HEK293T (cell line): ENCODE measurements around the gene SLC26A8.
"Not testable (repeated sequence)": the region's sequence is repeated elsewhere in the genome, so short reads cannot be mapped to it uniquely, and the experiment has no call there.

Source experiments
- CTCF ChIA-PET: fragments of 350-600 bp; formaldehyde crosslinking; extraction: SDS; loops from one replicate; lab custom pipeline; 2021; ENCODE audit warnings: antibody characterized with exemption, inconsistent platforms; lab: Yijun Ruan, JAX
- POLR2A ChIA-PET: fragments of 350-600 bp; formaldehyde crosslinking; extraction: SDS; loops from one replicate; lab custom pipeline; 2020; ENCODE audit warnings: antibody characterized with exemption, inconsistent platforms; lab: Yijun Ruan, JAX
- DNase-seq: peaks from one replicate; pipeline ENCODE4 v3.0.0; 2012; ENCODE audit warnings: mixed read lengths; ENCODE audit errors: extremely low spot score
- ARNT ChIP-seq: fragments of 450-650 bp; IDR thresholded peaks from 2 replicates; pipeline ENCODE4 v1.6.1; 2017; ENCODE audit warnings: mild to moderate bottlenecking
- BHLHE40 ChIP-seq: fragments of 450-650 bp; IDR thresholded peaks from 2 replicates; pipeline ENCODE4 v1.6.1; 2016; ENCODE audit warnings: mild to moderate bottlenecking, moderate library complexity, borderline replicate concordance
- CTBP1 ChIP-seq: fragments of 450-650 bp; IDR thresholded peaks from 2 replicates; pipeline ENCODE4 v1.6.1; 2016; ENCODE audit warnings: borderline replicate concordance
- ELF4 ChIP-seq: fragments of 450-650 bp; IDR thresholded peaks from 2 replicates; pipeline ENCODE4 v1.6.1; 2017; ENCODE audit warnings: antibody characterized with exemption
- FOXA1 ChIP-seq: fragments of 450-650 bp; IDR thresholded peaks from 2 replicates; pipeline ENCODE4 v1.6.1; 2016; ENCODE audit warnings: mild to moderate bottlenecking
- FOXK2 ChIP-seq: fragments of 450-650 bp; IDR thresholded peaks from 2 replicates; pipeline ENCODE4 v1.6.1; 2016; ENCODE audit warnings: mild to moderate bottlenecking
- FOXM1 ChIP-seq: fragments of 450-650 bp; IDR thresholded peaks from 2 replicates; pipeline ENCODE4 v1.6.1; 2017; ENCODE audit warnings: mild to moderate bottlenecking, borderline replicate concordance
- HDGF ChIP-seq: fragments of 450-650 bp; IDR thresholded peaks from 2 replicates; pipeline ENCODE4 v1.6.1; 2017; ENCODE audit warnings: antibody characterized with exemption, borderline replicate concordance
- L3MBTL2 ChIP-seq: fragments of 450-650 bp; conservative IDR thresholded peaks from 2 replicates; pipeline ENCODE4 v1.6.1; 2016; ENCODE audit warnings: mild to moderate bottlenecking
- LEF1 ChIP-seq: fragments of 450-650 bp; IDR thresholded peaks from 2 replicates; pipeline ENCODE4 v1.6.1; 2017; ENCODE audit warnings: mild to moderate bottlenecking, borderline replicate concordance
- NFRKB ChIP-seq: fragments of 450-650 bp; IDR thresholded peaks from 2 replicates; pipeline ENCODE4 v1.6.1; 2016; ENCODE audit warnings: mild to moderate bottlenecking, moderate library complexity
- SP1 ChIP-seq: fragments of 450-650 bp; IDR thresholded peaks from 2 replicates; pipeline ENCODE4 v1.6.1; 2017
- SUZ12 ChIP-seq: fragments of 450-650 bp; IDR thresholded peaks from 2 replicates; pipeline ENCODE4 v1.6.1; 2016; ENCODE audit warnings: mild to moderate bottlenecking
- TARDBP ChIP-seq: fragments of 450-650 bp; IDR thresholded peaks from 2 replicates; pipeline ENCODE4 v1.6.1; 2016
- ZNF384 ChIP-seq: fragments of 450-650 bp; IDR thresholded peaks from 2 replicates; pipeline ENCODE4 v1.6.1; 2016
- TF ChIP-seq, protein P1 (sequence below): fragments of 450-650 bp; IDR thresholded peaks from 2 replicates; pipeline ENCODE4 v1.6.1; 2016

The SLC26A8 gene

DNA sequence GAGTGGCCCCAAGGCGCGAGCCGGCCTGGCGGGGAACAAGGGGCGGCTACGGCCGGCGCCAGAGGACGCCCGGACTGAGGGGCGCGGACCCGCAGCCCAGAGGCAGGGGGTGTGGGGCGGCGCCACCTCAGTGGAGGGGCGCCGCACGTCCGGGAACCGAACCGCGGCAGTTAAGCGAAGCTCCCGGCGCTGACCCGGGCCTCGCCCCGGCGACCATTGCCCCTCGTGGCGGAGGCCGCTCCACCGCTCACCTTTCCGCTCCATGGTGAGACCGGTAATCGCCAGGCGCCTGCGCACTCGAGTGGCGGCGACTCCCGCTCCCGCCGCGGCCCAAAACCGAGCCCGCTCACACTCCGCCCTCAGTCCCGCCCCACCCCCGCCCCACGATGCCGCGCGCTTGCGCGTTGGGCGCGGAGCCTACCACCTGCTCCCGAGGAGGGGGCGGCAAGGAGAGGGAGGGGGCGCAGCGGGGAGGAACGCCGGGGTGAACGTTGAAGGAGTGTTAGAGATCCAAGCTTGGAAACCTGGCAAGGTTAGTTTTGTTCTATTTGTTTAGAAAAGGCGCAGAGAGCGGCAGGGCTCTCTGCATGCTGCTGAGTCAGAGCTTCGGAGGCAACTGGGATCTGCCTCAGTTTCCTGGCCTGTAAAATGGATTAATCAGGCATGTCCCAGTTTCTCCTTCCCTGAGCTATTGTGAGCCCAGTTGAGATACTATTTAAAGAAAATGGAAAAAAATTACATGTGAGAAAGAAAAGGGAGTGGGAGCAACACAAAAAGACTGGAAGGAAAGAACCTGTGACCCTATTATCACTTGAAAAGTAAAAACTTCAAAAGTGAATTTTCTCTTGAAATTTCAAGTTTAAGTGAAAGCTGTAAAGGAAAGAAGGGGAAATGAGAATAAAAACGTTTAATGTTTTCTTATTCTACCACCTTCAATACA is 103.4 kb downstream of the SLC26A8 start, which contains the start of gene SRPK1:
Gene SRPK1, minus strand, starts transcription at position 306 of the 940 bp plus-strand sequence. Its CDS starts 42 bp downstream, at position 264.
- TF ChIP-seq FOXM1: no peak; the same call in 1 of the 2 replicates
- peak; percentile 85 for TF ChIP-seq L3MBTL2
- TF ChIP-seq FOXK2: no peak
- no peak for TF ChIP-seq HDGF
- TF ChIP-seq BHLHE40: no peak
- no peak for TF ChIP-seq LEF1
- no peak for TF ChIP-seq NFRKB
- CTCF ChIA-PET: interaction anchor here (0.6 kb wide), 1 partner anchor 52 kb away, joined by 3 read pairs; no protein-coding TSS in a partner anchor
- POLR2A ChIA-PET: interaction anchor here (0.7 to 1.3 kb wide), 3 partner anchors 9 to 78 kb away, joined by 3 to 5 read pairs (median 3); no protein-coding TSS in a partner anchor
- peak; percentile 95 for DNase-seq

DNA sequence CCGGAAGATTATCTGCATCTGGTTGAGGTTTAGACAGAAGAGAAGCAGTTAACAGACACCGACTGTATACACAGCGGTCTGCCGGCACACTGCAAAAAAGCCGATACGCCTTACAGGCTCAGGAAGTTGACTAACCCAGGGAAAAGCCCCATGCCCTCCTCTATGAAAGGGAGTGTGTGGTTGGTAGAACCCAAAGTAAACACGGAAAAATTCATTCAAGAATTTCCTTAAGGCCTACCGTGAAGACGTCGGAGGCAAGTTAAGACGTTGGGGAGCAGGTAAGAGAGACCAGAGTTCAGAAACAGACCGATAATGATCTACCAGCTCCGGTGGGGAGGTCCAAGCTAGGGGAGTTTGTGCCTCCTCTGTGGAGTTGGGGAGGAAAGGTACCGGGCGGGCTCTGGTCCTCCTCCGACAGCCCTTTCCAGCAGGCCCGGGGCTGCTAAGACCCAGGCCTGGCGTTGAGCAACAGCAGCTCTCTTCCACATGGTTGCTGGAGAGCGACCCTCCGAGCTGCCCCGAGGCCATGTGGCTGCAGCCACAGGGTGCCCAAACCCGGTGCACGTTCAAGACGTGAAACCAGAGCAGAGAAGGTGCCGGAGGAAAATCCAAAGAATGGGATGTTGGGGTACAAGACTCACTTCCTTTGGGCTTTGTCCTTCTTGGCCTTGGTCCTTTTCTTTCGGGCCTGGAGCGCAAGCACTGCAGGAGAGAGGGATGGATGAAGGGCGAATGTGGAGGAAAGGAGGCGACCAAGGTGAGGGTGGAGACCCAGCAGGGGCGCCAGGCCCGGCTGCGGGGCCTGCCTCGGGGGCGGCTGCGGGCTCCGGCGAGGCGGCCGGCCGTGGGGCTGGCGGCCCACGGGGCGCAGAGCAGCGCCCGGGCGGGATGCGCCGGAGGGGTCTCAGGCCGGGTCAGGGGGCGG is 104.4 kb downstream of the SLC26A8 start:
- DNase-seq: peak; percentile 37
- TF ChIP-seq FOXK2 (no peak), TARDBP (no peak), FOXA1 (no peak), ZNF384 (no peak), FOXM1 (no peak), CTBP1 (no peak)
- POLR2A ChIA-PET: no interaction called here
- CTCF ChIA-PET: no interaction called here

DNA sequence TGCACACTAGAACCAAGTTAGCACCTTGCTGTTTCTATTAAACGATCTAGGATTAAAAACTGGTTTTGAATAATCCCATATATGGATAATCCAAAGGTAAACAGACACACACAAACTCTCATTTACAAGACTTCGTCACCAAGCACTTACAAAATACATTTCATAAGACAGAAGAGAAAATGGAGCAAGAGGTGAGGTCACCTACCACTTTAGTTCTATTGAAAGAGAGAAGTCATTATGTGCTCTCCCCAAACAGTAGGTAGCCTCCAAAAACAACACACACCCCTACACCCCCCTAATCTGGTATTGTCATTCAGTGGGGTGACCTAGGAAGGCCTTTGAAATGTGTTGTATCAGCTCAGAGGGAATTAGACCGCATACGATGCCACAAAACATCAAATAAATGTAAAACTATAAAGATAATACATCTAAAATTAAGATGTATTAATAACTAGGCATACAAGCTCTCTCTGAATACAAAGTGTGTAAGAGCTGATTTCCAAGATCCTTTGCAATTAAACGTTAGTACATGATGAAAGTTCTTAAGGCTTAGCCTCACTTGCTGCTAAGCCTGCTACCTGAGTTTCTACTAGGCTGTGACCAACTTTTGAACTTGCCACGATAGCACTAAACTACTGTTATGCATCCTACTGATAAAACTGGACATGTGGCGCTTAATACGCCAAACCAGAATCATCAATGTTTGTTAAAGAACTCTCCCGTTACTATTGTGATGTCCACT is 105.2 kb downstream of the SLC26A8 start:
- POLR2A ChIA-PET: no interaction called here
- no peak for TF ChIP-seq SP1
- TF ChIP-seq CTBP1: peak; percentile 26; the same call in 1 of the 2 replicates
- CTCF ChIA-PET: no interaction called here
- no peak for DNase-seq

DNA sequence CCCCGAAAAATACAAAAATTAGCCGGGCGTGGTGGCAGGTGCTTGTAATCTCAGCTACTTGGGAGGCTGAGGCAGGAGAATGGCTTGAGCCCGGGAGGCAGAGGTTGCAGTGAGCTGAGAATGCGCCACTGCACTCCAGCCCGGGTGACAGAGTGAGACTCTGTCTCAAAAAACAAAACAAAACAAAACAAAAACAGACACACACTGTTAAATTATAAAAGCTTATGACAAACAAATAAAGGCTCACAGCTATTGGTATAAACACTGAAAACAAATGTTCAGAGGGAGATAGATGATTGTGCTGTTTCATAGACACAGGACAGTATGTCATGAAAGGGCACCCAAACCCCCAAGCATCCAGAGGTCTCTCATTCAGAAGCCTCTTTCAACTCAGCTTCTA is 107.5 kb downstream of the SLC26A8 start:
- CTCF ChIA-PET, POLR2A ChIA-PET, DNase-seq: not testable (repeated sequence)

DNA sequence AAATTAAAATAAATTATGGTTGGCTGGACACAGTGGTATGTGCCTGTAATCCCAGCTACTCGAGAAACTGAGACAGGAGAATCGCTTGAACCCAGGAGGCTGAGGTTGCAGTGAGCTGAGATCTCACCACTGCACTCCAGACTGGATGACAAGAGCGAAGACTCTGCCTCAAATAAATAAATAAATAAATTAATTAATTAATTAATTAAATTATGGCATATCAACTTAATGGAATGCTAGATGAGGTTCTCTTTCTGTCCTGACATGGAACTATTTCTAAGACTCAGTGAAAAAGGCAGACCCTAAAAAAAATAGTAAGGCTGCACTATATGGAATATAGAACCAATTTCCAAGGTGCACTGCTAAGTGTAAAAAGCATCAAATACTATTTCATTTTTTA is 108.4 kb downstream of the SLC26A8 start:
- CTCF ChIA-PET: interaction anchor here (0.6 kb wide), 1 partner anchor 180 kb away, joined by 3 read pairs; no protein-coding TSS in a partner anchor
- no peak for TF ChIP-seq FOXK2
- TF ChIP-seq SUZ12: no peak
- TF ChIP-seq HDGF: no peak
- TF ChIP-seq NFRKB: no peak
- TF ChIP-seq ELF4: no peak
- no peak for TF ChIP-seq FOXM1
- TF ChIP-seq CTBP1: no peak
- no peak for TF ChIP-seq L3MBTL2
- no peak for TF ChIP-seq LEF1
- no peak for TF ChIP-seq ARNT
- no peak for TF ChIP-seq FOXA1
- TF ChIP-seq SP1: no peak
- TF ChIP-seq TARDBP: no peak
- no peak for TF ChIP-seq BHLHE40
- no peak for TF ChIP-seq ZNF384
- POLR2A ChIA-PET: no interaction called here
- no peak for DNase-seq

DNA sequence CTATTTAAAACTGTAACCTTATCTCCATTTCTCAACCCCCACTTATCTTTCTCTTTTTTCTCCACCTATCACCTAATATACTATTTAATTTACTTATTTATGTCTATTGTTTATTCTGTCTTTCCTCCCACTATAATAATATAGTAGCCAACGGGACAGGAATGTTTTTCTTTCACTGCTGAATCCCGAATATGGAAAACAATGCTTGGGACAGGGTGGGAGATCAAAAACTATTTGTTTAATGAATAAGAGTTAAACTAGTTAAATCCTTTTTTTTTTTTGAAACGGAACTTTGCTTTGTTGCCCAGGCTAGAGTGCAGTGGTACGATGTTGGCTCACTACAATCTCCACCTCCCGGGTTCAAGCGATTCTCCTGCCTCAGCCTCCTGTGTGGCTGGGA is 109.9 kb downstream of the SLC26A8 start:
- TF ChIP-seq FOXA1: no peak
- no peak for TF ChIP-seq ELF4
- no peak for TF ChIP-seq FOXM1
- TF ChIP-seq LEF1: no peak
- no peak for TF ChIP-seq SUZ12
- TF ChIP-seq NFRKB: no peak
- TF ChIP-seq BHLHE40: no peak
- TF ChIP-seq TARDBP: no peak
- no peak for TF ChIP-seq ARNT
- TF ChIP-seq FOXK2: no peak
- TF ChIP-seq SP1: no peak
- TF ChIP-seq, protein P1, sequence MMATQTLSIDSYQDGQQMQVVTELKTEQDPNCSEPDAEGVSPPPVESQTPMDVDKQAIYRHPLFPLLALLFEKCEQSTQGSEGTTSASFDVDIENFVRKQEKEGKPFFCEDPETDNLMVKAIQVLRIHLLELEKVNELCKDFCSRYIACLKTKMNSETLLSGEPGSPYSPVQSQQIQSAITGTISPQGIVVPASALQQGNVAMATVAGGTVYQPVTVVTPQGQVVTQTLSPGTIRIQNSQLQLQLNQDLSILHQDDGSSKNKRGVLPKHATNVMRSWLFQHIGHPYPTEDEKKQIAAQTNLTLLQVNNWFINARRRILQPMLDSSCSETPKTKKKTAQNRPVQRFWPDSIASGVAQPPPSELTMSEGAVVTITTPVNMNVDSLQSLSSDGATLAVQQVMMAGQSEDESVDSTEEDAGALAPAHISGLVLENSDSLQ: no peak
- ChIA-PET CTCF (no interaction called here), POLR2A (no interaction called here)
- DNase-seq: no peak
